GM12878 (cell line): ENCODE data around the gene TMEM178A.

Experiments used
- HDGF ChIP-seq: fragments of 450-650 bp; IDR thresholded peaks from 2 replicates; pipeline ENCODE4 v1.6.1; 2016; ENCODE audit warnings: antibody characterized with exemption
- POLR2A ChIP-seq: IDR thresholded peaks from 2 replicates; pipeline ENCODE4 v1.6.1; 2011; ENCODE audit warnings: low read depth, mild to moderate bottlenecking, low read length
- POLR2AphosphoS2 ChIP-seq: IDR thresholded peaks from 2 replicates; pipeline ENCODE4 v1.6.1; 2011; ENCODE audit warnings: low read depth, mild to moderate bottlenecking, low read length, improper control_type of control experiment, moderate library complexity
- SP1 ChIP-seq: IDR thresholded peaks from one replicate; pipeline ENCODE4 v1.6.1; 2011; ENCODE audit warnings: low read depth, low read length
- TAF1 ChIP-seq: IDR thresholded peaks from 2 replicates; pipeline ENCODE4 v1.6.1; 2011; ENCODE audit warnings: mild to moderate bottlenecking, low read depth, low read length, borderline replicate concordance
- TCF3 ChIP-seq: IDR thresholded peaks from 2 replicates; pipeline ENCODE4 v1.6.1; 2012; ENCODE audit warnings: low read depth, mild to moderate bottlenecking, low read length, borderline replicate concordance; ENCODE audit not compliant: insufficient read depth

GRCh38 chr2:39665811-39666490, at the start of gene TMEM178A:
- TF ChIP-seq SP1, result no peak
- TF ChIP-seq POLR2A, result no peak
- no peak for TF ChIP-seq HDGF
- TF ChIP-seq TAF1, result no peak
- TF ChIP-seq POLR2AphosphoS2, result no peak
- no peak for TF ChIP-seq TCF3
